GM23338 (cell line): ENCODE results near the gene MMP26. TPM values are rescaled to one million over a fixed set of nuclear protein-coding genes. Genes with fewer than 3 reads are reported as not detected.

ENCODE experiments used
- ATAC-seq: fragments of 200-7000 bp; cut with Tn5 transposase; 3 replicates; pipeline ENCODE4 v1.9.1; 2020
- DNase-seq: peaks from one replicate; pipeline ENCODE4 v3.0.0-alpha.2; 2015; ENCODE audit warnings: low spot score
- H2AFZ ChIP-seq: fragments of 200-600 bp; sonication (generic); 2 replicates; pipeline ENCODE4 v1.8.0; 2016; ENCODE audit warnings: antibody characterized with exemption, mild to moderate bottlenecking, moderate library complexity
- H3F3A ChIP-seq: fragments of 200-600 bp; sonication (generic); replicated peaks from 2 replicates; pipeline ENCODE4 v1.8.0; 2017; ENCODE audit warnings: antibody characterized with exemption, mixed run types, low read depth
- H3K27ac ChIP-seq: fragments of 200-600 bp; sonication (generic); 2 replicates; pipeline ENCODE4 v1.6.1; 2016; ENCODE audit warnings: low read depth
- H3K27me3 ChIP-seq: fragments of 200-600 bp; sonication (generic); 2 replicates; pipeline ENCODE4 v1.8.0; 2016; ENCODE audit warnings: mild to moderate bottlenecking, mixed run types, moderate library complexity; ENCODE audit not compliant: insufficient read depth
- H3K36me3 ChIP-seq: fragments of 200-600 bp; sonication (generic); 2 replicates; pipeline ENCODE4 v1.8.0; 2016; ENCODE audit warnings: mild to moderate bottlenecking; ENCODE audit not compliant: insufficient read depth
- H3K4me1 ChIP-seq: fragments of 200-600 bp; sonication (generic); 2 replicates; pipeline ENCODE4 v1.8.0; 2016; ENCODE audit warnings: mild to moderate bottlenecking, moderate library complexity; ENCODE audit not compliant: insufficient read depth
- H3K4me2 ChIP-seq: fragments of 200-600 bp; sonication (generic); 2 replicates; pipeline ENCODE4 v1.7.1; 2017; ENCODE audit warnings: mixed run types
- H3K4me3 ChIP-seq: fragments of 200-600 bp; sonication (generic); 2 replicates; pipeline ENCODE4 v1.6.1; 2016; ENCODE audit warnings: mixed run types
- H3K79me2 ChIP-seq: fragments of 200-600 bp; sonication (generic); replicated peaks from 2 replicates; pipeline ENCODE4 v1.8.0; 2017; ENCODE audit warnings: mild to moderate bottlenecking; ENCODE audit not compliant: insufficient read depth
- H3K9me2 ChIP-seq: fragments of 200-600 bp; sonication (generic); 2 replicates; pipeline ENCODE4 v1.8.0; 2017; ENCODE audit not compliant: insufficient read depth
- H4K20me1 ChIP-seq: fragments of 200-600 bp; sonication (generic); replicated peaks from 2 replicates; pipeline ENCODE4 v1.8.0; 2017; ENCODE audit warnings: mild to moderate bottlenecking; ENCODE audit not compliant: insufficient read depth
- H3K27ac Mint-ChIP-seq: 2 replicates; pipeline ENCODE4 v1.8.0; 2020; ENCODE audit warnings: inconsistent platforms, mild to moderate bottlenecking, moderate library complexity, mixed read lengths
- H3K27me3 Mint-ChIP-seq: 3 replicates; pipeline ENCODE4 v1.8.0; 2022; ENCODE audit warnings: low read depth, mild to moderate bottlenecking, moderate library complexity, mixed read lengths, inconsistent platforms; ENCODE audit not compliant: insufficient read depth, poor library complexity
- H3K36me3 Mint-ChIP-seq: 3 replicates; pipeline ENCODE4 v1.8.0; 2021; ENCODE audit warnings: low read depth, mild to moderate bottlenecking, inconsistent platforms, moderate library complexity, mixed read lengths
- H3K4me1 Mint-ChIP-seq: 3 replicates; pipeline ENCODE4 v1.8.0; 2020; ENCODE audit warnings: mild to moderate bottlenecking, inconsistent platforms, mixed read lengths
- H3K4me3 Mint-ChIP-seq: 3 replicates; pipeline ENCODE4 v1.8.0; 2021; ENCODE audit warnings: moderate library complexity, mild to moderate bottlenecking, inconsistent platforms, mixed read lengths
- H3K9me3 Mint-ChIP-seq: 3 replicates; pipeline ENCODE4 v1.8.0; 2020; ENCODE audit warnings: moderate library complexity, mild to moderate bottlenecking, inconsistent platforms, mixed read lengths
- CREB1 ChIP-seq: fragments of 250-450 bp; sonication (Bioruptor Pico); IDR thresholded peaks from 2 replicates; pipeline ENCODE4 v1.5.0; 2020; ENCODE audit warnings: low read depth, mild to moderate bottlenecking, moderate library complexity
- ETS1 ChIP-seq: IDR thresholded peaks from 2 replicates; pipeline ENCODE4 v1.6.1; 2016; ENCODE audit warnings: antibody characterized with exemption
- EZH2 ChIP-seq: fragments of 200-600 bp; sonication (generic); IDR thresholded peaks from one replicate; pipeline ENCODE4 v1.8.0; 2017; ENCODE audit warnings: antibody characterized with exemption, mild to moderate bottlenecking, low read depth; ENCODE audit not compliant: unreplicated experiment
- EZH2phosphoT487 ChIP-seq: fragments of 200-600 bp; sonication (generic); IDR thresholded peaks from one replicate; pipeline ENCODE4 v1.8.1; 2018; ENCODE audit warnings: antibody characterized with exemption; ENCODE audit not compliant: unreplicated experiment
- JUNB ChIP-seq: IDR thresholded peaks from one replicate; pipeline ENCODE4 v1.6.1; 2016; ENCODE audit warnings: antibody characterized with exemption; ENCODE audit not compliant: unreplicated experiment
- POLR2AphosphoS5 ChIP-seq: IDR thresholded peaks from 2 replicates; pipeline ENCODE4 v1.6.1; 2016; ENCODE audit warnings: antibody characterized with exemption, low read depth
- ZNF114 ChIP-seq: fragments of 250-450 bp; sonication (Bioruptor Pico); IDR thresholded peaks from 2 replicates; pipeline ENCODE4 v1.5.0; 2020; ENCODE audit warnings: mild to moderate bottlenecking, moderate library complexity
- ZNF331 ChIP-seq: fragments of 250-450 bp; sonication (Bioruptor Pico); IDR thresholded peaks from 2 replicates; pipeline ENCODE4 v1.5.0; 2020; ENCODE audit warnings: low read depth, mild to moderate bottlenecking, moderate library complexity
- ZNF462 ChIP-seq: fragments of 250-450 bp; sonication (Bioruptor Pico); IDR thresholded peaks from 2 replicates; pipeline ENCODE4 v1.5.0; 2020; ENCODE audit warnings: mild to moderate bottlenecking, moderate library complexity
- polyA plus RNA-seq: library from polyadenylated mRNA; unstranded; fragments of >200 nt; fragmentation: Nextera tagmentation; extraction: Ambion mirVana; gene quantifications from 2 replicates; pipeline ENCODE4 v1.2.1, GENCODE V29; 2016
- total RNA-seq: library from RNA; depleted of rRNA; stranded (reverse); fragments of >200 nt; shearing (Covaris generic); gene quantifications from 2 replicates; pipeline ENCODE4 v1.2.3, GENCODE V29; 2014

MMP26 gene
- total and polyA plus RNA-seq, 2 experiments from 2014 or later = not detected

GRCh38 chr11:4671741-4672140, 32.8 kb upstream of the MMP26 start (continued):
- TF ChIP-seq ZNF462 (CRISPR knock-in tag) (no peak), ZNF331 (CRISPR knock-in tag) (no peak), CREB1 (CRISPR knock-in tag) (no peak), POLR2AphosphoS5 (no peak), ZNF114 (no peak), EZH2 (no peak), EZH2phosphoT487 (no peak)

- no peaks in the 10 kb centered on the region for H3K36me3 ChIP-seq
- H4K20me1 ChIP-seq = no peaks in the 10 kb centered on the region
- H3K4me1 ChIP-seq = no peaks in the 10 kb centered on the region
- Mint-ChIP-seq H3K4me3 (no peak overlapping the region), H3K9me3 (no peaks in the 10 kb centered on the region), H3K27ac (no peak overlapping the region), H3K4me1 (no peaks in the 10 kb centered on the region), H3K36me3 (no peaks in the 10 kb centered on the region), H3K27me3 (peaks cover 3% of the 10 kb centered on the region)
- no peaks in the 10 kb centered on the region for H3K27me3 ChIP-seq
- ATAC-seq (no peak), DNase-seq (no peak)
- no peak overlapping the region for H3K27ac ChIP-seq
- no peaks in the 10 kb centered on the region for H3F3A ChIP-seq
- no peak overlapping the region for H3K4me3 ChIP-seq
- no peak overlapping the region for H2AFZ ChIP-seq
- no peaks in the 10 kb centered on the region for H3K79me2 ChIP-seq
- H3K4me2 ChIP-seq = no peak overlapping the region
- H3K9me2 ChIP-seq = no peaks in the 10 kb centered on the region
- TF ChIP-seq ETS1 = no peak
- no peak for TF ChIP-seq JUNB
- no peak for TF ChIP-seq POLR2AphosphoS5
- TF ChIP-seq ZNF462 (CRISPR knock-in tag) = no peak
- TF ChIP-seq CREB1 (CRISPR knock-in tag) = no peak
Observed at GRCh38 chr11:4672470-4672869, 32.1 kb upstream of the MMP26 start.
